Rectal smooth muscle tissue (tissue), 1 donor: ENCODE measurements around the gene DGKD.

ENCODE experiments used
- H3K27ac ChIP-seq: one replicate; pipeline ENCODE4 v1.7.0; 2013; ENCODE audit warnings: low read depth, low read length, inconsistent platforms
- H3K27me3 ChIP-seq: one replicate; pipeline ENCODE4 v1.7.0; 2013; ENCODE audit warnings: low read length; ENCODE audit not compliant: control insufficient read depth, insufficient read depth
- H3K36me3 ChIP-seq: one replicate; pipeline ENCODE4 v1.7.0; 2013; ENCODE audit warnings: low read length; ENCODE audit not compliant: control insufficient read depth, insufficient read depth
- H3K4me1 ChIP-seq: one replicate; pipeline ENCODE4 v1.7.0; 2013; ENCODE audit warnings: low read length; ENCODE audit not compliant: control insufficient read depth, insufficient read depth
- H3K4me3 ChIP-seq: one replicate; pipeline ENCODE4 v1.7.0; 2013; ENCODE audit warnings: low read length
- H3K9ac ChIP-seq: one replicate; pipeline ENCODE4 v1.7.0; 2013; ENCODE audit warnings: low read length

The DGKD gene

GRCh38 chr2:233434666-233435330, 80.5 kb downstream of the DGKD start:
- Histone ChIP-seq H3K27ac (no peak overlapping the region), H3K27me3 (no peaks in the 10 kb centered on the region), H3K4me1 (no peaks in the 10 kb centered on the region), H3K4me3 (no peak overlapping the region), H3K36me3 (peaks cover 37% of the 10 kb centered on the region), H3K9ac (no peak overlapping the region)

- no peak overlapping the region for H3K9ac ChIP-seq
- H3K4me1 ChIP-seq: no peaks in the 10 kb centered on the region
- H3K27ac ChIP-seq: no peak overlapping the region
- H3K36me3 ChIP-seq: peaks cover 37% of the 10 kb centered on the region
- no peak overlapping the region for H3K4me3 ChIP-seq
- no peaks in the 10 kb centered on the region for H3K27me3 ChIP-seq
Observed at GRCh38 chr2:233435436-233436190, 81.3 kb downstream of the DGKD start.

GRCh38 chr2:233436191-233436581, 81.9 kb downstream of the DGKD start:
- H3K27ac ChIP-seq: no peak overlapping the region
- H3K4me1 ChIP-seq: no peaks in the 10 kb centered on the region
- H3K4me3 ChIP-seq: no peak overlapping the region
- H3K27me3 ChIP-seq: no peaks in the 10 kb centered on the region
- H3K9ac ChIP-seq: no peak overlapping the region
- peaks cover 37% of the 10 kb centered on the region for H3K36me3 ChIP-seq

GRCh38 chr2:233436691-233437438, 82.6 kb downstream of the DGKD start:
- Histone ChIP-seq H3K4me1 (no peaks in the 10 kb centered on the region), H3K9ac (no peak overlapping the region), H3K27me3 (no peaks in the 10 kb centered on the region), H3K36me3 (peaks cover 37% of the 10 kb centered on the region), H3K4me3 (no peak overlapping the region), H3K27ac (no peak overlapping the region)

- Histone ChIP-seq H3K4me1 (no peaks in the 10 kb centered on the region), H3K9ac (no peak overlapping the region), H3K4me3 (no peak overlapping the region), H3K27ac (no peak overlapping the region), H3K27me3 (no peaks in the 10 kb centered on the region), H3K36me3 (peaks cover 37% of the 10 kb centered on the region)
Observed at GRCh38 chr2:233437439-233437955, 83.2 kb downstream of the DGKD start.

- Histone ChIP-seq H3K9ac (no peak overlapping the region), H3K4me1 (no peaks in the 10 kb centered on the region), H3K36me3 (peaks cover 37% of the 10 kb centered on the region), H3K4me3 (no peak overlapping the region), H3K27ac (no peak overlapping the region), H3K27me3 (no peaks in the 10 kb centered on the region)
Observed at GRCh38 chr2:233438573-233439147, 84.4 kb downstream of the DGKD start.

- Histone ChIP-seq H3K36me3 (peaks cover 37% of the 10 kb centered on the region), H3K27me3 (no peaks in the 10 kb centered on the region), H3K9ac (no peak overlapping the region), H3K4me1 (no peaks in the 10 kb centered on the region), H3K4me3 (no peak overlapping the region), H3K27ac (no peak overlapping the region)
Observed at GRCh38 chr2:233439191-233439590, 84.9 kb downstream of the DGKD start.

- Histone ChIP-seq H3K9ac (no peak overlapping the region), H3K36me3 (peaks cover 30% of the 10 kb centered on the region), H3K27me3 (no peaks in the 10 kb centered on the region)
Observed at GRCh38 chr2:233440314-233440713, 86.0 kb downstream of the DGKD start.

GRCh38 chr2:233440714-233441113, 86.4 kb downstream of the DGKD start:
- Histone ChIP-seq H3K4me1 (no peaks in the 10 kb centered on the region), H3K36me3 (peaks cover 27% of the 10 kb centered on the region), H3K27me3 (no peaks in the 10 kb centered on the region), H3K27ac (no peak overlapping the region), H3K9ac (no peak overlapping the region), H3K4me3 (no peak overlapping the region)

More at GRCh38 chr2:233440314-233440713, 86.0 kb downstream of the DGKD start:
- H3K4me1 ChIP-seq: no peaks in the 10 kb centered on the region
- H3K4me3 ChIP-seq: no peak overlapping the region
- no peak overlapping the region for H3K27ac ChIP-seq

- Histone ChIP-seq H3K36me3 (peaks cover 25% of the 10 kb centered on the region), H3K27ac (no peak overlapping the region), H3K4me3 (no peak overlapping the region), H3K9ac (no peak overlapping the region), H3K27me3 (no peaks in the 10 kb centered on the region), H3K4me1 (no peaks in the 10 kb centered on the region)
Observed at GRCh38 chr2:233441161-233442027, 87.1 kb downstream of the DGKD start.

GRCh38 chr2:233442028-233442310, 87.7 kb downstream of the DGKD start:
- H3K4me3 ChIP-seq: no peak overlapping the region
- H3K27ac ChIP-seq: no peak overlapping the region
- no peaks in the 10 kb centered on the region for H3K4me1 ChIP-seq

More at GRCh38 chr2:233442028-233442310, 87.7 kb downstream of the DGKD start:
- peaks cover 20% of the 10 kb centered on the region for H3K36me3 ChIP-seq
- no peaks in the 10 kb centered on the region for H3K27me3 ChIP-seq
- H3K9ac ChIP-seq: no peak overlapping the region
